ENCODE measurements around the gene NTHL1.

Gene NTHL1

DNA sequence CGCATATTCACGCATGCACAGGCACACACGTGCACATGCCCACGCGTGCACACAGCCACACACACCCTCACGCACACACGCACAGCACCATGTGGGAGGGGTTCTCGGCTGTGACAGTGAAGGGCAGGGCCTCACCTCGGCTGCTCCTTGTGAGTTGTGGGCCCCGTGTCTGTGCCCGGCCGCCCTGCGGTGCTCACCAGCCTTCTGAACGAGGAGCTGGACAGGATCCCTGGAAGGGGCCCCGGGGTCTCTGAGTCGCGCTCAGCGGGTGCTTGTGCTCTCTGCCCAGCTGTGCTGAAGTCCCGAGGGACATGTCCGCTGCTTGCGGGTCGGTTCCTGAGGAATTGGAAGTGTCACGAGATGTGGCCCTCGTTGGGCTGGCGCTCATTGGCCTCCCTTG, 16.2 kb upstream of the NTHL1 start:
- no peak for DNase-seq (ENCODE audit: low read depth in 2 of 2)

DNA sequence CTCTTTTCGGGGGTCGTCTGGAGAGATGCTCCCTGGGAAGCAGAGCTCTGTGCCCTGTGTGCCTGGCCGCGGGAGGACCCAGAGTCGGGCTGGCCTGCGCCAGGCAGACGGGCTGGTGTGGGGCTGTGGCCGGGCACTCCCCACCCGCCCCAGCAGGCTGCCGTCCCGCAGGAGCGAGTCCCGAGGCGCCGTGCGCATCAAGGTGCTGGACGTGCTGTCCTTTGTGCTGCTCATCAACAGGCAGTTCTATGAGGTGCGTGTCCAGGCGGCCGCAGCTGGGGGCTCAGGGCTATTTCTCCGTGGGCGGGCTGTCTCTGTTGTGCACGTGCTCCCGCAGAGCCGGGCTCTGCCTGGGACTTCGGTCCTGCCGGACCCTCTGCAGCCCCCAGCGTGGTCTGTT, 15.2 kb upstream of the NTHL1 start:
- no peak for DNase-seq (ENCODE audit: low read depth in 2 of 2)

DNA sequence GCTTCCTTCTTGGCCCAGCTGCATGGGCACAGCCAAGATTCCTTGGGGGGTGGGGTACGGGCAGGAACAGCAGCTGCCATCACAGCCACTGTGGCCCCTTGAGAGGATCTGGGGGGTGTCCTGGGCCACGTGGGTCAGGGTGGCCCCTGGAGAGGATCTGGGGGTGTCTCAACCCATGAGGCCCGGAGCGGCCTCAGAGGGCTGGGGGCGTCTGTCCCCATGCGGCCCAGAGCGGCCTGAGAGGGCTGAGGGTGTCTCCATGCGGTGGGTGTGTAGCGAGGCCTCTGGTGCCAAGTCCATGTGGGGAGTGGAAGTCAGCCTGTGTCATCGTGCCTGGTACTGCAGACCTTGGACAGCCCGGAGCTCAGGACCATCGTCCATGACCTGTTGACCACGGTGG, 13.9 kb upstream of the NTHL1 start:
- DNase-seq (ENCODE audit: low read depth in 2 of 2) = no peak

DNA sequence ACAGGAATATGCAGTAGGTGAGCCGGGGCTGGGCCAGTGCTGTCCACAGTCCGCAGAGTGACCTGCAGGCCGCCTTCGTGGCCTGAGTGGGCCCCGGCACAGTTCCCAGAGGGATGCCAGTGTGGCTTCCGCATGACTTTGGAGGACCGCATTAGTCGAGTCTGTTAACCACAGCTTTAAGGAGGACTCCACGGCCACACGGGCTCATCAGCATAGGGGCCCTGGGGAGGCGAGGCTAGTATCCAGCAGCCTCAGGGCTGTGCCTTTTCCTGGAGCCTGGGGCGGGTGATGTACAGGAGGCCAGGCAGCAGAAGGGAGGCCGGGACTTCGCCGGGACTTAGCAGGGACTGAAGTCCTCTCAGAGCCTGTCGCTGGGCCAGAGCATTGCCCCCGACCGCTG, 13.4 kb upstream of the NTHL1 start:
- no peak for DNase-seq (ENCODE audit: low read depth in 2 of 2)

DNA sequence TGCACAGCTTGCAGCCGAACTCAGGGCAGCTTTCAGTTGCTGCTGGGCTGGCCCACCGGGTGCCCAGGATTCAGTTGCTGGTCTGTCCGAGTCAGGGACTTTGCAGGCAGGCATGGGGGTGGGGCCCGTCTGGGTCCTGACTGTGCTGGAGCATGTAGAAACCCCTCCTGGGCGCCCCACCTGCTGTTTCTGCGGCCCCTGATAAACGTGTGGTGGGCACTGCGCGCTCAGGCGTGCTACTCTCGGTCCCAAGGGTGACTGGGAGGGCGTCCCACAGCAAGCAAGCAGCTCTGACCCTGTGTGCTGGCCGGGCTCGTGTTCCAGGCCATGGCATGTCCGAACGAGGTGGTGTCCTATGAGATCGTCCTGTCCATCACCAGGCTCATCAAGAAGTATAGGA, 12.7 kb upstream of the NTHL1 start:
- no peak for DNase-seq (ENCODE audit: low read depth in 2 of 2)

DNA sequence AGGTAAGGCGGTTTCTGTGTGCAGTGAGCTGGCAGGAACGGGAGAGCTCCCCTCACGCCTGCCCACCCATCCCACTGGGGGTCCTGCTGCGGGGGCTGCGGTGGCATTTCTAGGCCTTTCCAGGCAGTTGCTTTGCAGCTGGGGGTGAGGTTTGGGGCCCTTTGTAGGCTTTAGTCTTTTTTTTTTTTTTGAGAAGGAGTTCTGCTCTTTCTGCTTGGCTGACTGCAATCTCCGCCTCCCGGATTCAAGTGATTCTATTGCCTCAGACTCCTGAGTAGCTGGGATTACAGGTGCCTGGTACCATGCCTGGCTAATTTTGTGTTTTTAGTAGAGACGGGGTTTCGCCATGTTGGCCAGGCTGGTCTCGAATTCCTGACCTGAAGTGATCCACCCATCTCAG, 11.2 kb upstream of the NTHL1 start:
- DNase-seq (ENCODE audit: low read depth in 2 of 2) = no peak

DNA sequence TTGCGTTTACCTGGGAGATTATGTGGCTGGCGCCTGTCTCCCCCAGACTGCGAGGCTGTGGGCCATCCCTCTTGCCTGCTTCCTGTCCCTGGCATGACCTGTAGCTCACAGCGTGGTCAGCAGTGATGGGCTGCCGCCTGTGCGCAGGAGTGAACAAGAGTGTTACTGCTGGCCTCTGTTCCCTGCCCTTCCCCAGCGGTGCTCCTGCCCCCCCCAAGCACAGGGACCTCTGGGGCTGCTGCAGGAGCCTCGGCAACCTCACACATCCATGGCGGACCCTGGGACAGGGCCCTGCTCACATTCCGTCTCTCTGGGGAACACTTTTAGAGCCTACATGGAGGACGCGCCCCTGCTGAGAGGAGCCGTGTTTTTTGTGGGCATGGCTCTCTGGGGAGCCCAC, 10.8 kb upstream of the NTHL1 start:
- no peak for DNase-seq (ENCODE audit: low read depth in 2 of 2)

DNA sequence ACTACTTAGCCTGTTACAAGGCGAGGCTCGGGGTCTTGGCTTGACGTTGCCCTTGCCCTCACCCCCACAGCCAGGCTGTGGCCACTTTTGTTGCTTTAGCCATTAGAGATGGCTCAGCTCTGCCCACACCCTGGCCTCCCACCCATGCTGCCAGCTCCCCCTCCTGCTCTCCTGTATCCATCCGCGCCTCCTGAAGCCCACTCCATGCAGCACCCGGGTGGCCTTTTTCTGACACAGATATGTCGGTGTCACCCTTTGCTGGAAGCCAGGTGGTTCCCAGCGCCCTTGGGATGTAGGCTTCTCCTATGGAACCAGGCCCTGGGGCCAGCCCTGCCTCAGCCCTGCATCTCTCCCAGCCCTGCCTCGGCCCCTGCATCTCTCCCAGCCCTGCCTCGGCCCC, 9.8 kb upstream of the NTHL1 start:
- no peak for DNase-seq (ENCODE audit: low read depth in 2 of 2)

DNA sequence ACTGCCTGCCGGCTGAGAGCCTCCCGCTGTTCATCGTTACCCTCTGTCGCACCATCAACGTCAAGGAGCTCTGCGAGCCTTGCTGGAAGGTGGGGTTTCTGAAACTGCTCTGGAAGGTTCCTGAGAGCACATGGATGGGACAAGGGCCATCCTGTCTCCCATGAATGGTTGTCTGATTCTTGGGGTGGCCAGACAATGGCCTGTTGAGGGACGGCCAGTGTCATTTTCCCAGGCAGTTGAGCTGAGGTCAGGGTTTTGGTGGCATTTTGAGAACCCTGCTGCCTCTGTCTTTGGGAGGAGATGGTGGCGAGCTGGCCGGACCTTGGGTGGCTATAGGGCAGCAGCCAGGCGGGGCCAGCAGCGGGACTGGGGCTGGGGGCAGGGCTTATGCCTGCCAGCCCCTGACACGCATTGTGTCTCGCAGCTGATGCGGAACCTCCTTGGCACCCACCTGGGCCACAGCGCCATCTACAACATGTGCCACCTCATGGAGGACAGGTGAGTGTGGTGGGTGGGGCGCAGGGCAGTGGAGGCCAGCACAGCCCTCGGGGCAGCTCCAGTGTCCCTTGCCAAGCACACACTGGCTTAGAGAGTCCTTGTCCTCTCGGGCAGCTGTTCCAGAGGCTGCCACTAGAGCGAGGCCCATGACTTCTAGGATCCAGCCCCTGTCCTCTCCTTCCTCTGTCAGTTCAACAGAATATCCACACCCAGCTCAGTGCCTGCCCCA, 9.2 kb upstream of the NTHL1 start:
- DNase-seq (ENCODE audit: low read depth in 2 of 2) = no peak

DNA sequence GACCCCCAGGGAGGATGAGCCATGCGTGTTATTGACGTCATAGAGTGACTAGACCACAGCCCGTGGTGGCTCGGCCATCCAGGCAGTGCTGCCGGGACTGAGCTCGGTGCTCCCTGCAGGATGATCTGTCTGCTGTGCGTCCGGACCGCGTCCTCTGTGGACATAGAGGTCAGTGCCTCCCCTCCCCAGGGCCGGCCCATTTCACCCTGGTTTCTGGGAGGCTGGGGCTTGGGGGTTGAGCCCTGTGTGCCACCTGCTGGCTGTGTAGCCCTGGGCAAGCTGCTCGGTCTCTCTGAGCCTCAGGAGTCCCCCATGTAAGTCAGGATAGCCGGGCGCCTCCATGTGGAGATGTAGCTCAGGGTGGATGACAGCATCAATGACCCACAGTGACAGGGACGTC, 8.4 kb upstream of the NTHL1 start:
- no peak for DNase-seq (ENCODE audit: low read depth in 2 of 2)

DNA sequence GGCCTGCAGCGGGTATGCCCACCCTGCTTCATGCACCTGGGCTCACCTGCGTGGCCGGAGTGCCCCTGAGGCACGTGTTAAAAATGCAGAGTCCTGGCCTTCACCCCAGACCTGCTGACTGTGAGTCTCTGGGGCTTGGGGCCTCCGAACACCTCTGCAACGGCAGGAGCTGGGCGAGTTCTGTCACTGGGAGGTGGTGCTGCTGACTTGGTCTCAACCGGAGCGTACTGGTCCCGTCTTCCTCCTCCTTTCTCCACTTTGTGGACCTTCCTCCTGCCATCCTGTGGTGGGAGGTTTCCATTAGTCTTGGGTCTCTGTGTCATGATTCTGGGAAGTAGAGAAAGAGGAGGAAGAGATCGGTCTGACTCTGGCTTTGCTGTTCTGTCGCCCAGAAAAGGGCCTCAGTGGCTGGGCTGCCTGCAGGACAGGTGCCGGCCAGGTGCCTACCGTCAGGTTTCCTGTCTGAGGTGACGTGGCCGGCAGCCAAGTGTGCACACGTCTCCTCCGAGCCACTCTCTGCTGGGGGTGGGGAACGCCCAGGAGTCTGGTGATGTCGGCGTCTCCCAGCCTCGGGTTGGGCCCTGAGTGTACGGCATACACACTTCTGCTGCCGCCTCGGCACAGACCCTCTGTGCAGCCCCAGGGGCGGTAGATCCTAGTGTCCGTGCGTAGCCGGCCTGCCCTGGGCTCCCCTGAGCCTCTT, 7.1 kb upstream of the NTHL1 start:
- DNase-seq (ENCODE audit: low read depth in 2 of 2) = no peak

DNA sequence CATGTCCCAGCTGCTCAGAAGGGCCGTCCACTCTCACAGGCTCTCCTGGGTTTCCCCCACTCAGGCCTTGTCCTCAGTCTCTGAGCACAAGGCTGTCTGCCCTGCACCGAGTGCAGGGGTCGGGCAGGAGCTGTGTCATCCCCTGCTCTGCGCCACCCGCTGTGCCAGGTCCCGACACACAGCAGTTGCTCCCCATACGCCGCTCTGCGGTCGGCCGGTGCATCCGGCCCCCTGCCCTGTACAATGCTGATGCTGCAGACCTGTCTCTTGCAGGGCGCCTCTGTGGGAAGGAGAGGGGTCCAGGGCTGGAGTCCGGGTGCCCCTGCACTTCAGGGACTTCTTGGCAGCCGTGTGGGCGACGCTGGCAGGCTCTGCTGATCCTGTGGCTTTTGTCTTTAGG, 6.3 kb upstream of the NTHL1 start:
- DNase-seq (ENCODE audit: low read depth in 2 of 2) = no peak

DNA sequence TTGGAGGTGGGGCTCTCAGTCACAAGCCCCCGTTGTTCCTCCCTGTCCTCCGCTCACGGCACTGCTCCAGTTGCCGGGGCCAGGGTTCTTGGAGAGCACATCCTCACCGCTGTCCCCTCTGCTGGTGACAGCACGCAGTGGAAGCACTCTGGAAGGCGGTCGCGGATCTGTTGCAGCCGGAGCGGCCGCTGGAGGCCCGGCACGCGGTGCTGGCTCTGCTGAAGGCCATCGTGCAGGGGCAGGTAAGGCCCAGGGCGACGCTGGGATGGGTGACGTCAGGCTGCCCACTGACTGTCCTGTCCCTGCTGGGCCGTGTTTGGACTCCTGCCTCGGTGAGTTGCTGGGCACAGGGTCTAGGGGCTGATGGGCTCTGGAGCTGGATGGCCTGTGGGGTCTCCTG, 5.6 kb upstream of the NTHL1 start:
- no peak for DNase-seq (ENCODE audit: low read depth in 2 of 2)

DNA sequence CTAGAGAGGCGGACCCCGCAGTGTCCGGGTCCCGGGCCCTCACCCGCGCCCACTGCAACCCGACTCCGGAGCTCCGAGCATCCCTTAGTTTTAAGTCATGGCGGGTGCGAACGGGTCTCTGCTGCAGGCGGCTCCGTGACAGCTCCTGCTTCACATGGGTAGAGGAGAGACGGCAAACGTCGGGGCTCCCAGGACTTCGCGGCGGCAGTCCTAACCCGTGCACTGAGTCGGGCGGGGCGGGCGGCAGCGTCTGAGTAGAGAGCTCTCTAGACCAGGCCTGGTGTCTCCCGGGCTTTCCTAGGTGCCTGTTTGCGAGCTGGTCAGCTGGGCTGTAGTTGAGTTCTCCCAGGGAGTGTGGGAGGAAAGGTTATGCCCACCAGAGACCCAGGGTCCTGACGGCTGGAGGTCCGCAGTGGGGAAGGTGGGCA, 496 bp upstream of the NTHL1 start:
- DNase-seq (ENCODE audit: low read depth in 2 of 2) = no peak

DNA sequence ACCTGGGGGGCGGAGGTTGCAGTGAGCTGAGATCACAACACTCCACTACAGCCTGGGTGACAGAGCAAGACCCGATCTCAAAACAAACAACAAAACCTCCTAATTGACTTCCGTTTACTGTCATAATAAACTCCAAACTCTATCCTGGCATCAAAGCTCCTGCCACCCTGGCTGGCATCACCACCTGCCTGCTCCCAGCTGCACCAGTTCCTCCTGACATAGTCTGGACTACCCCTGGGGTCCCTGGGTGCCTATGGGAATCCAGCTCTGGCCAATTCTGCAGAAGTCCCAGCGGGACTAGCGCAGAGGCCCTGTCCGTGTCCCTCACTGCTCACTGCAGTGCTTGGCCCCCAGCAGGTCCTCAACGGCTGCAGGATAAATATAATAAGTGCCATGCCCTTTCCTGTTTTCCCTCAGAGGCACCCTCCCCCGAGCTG, 723 bp downstream of the NTHL1 start:
- DNase-seq (ENCODE audit: low read depth in 2 of 2) = no peak

DNA sequence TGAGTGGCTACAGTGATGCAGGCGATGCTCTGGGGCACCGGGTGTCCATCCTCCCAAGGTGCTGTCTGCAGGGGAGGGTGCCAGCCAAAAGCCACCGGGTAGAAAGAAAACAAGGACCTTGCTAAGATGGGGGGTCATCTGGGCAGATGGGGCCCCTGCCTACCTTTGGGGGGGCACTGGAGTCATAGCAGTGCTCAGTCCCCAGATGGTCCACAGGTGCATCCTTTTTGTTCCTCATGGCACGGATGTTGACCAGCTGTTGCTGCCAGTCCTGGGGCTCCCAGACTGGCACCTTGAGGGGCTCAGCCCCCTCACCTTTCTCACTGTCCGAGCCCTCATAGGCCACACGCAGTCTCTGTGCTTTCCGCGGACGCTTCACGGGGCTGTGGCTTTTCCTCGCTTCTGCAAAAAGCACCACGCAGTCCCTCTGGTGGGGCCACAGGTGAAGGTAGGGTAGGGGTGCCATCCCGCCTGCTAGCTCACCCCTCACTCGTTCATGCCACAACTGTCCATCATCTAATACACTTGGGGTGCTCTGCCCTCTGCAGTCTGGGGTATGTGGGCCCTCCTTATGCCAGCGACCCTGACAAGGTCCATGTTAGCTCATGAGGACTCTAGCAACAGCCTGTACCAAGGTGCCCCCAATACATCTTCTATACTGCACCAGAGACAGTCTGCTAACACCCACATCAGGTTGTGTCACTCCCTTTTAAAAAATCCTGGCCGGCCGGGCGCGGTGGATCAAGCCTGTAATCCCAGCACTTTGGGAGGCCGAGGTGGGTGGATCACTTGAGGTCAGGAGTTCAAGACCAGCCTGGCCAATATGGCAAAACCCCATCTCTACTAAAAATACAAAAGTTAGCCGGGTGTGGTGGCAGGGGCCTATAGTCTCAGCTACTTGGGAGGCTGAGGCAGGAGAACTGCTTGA, 1.4 kb downstream of the NTHL1 start:
- no peak for DNase-seq (ENCODE audit: low read depth in 2 of 2)

DNA sequence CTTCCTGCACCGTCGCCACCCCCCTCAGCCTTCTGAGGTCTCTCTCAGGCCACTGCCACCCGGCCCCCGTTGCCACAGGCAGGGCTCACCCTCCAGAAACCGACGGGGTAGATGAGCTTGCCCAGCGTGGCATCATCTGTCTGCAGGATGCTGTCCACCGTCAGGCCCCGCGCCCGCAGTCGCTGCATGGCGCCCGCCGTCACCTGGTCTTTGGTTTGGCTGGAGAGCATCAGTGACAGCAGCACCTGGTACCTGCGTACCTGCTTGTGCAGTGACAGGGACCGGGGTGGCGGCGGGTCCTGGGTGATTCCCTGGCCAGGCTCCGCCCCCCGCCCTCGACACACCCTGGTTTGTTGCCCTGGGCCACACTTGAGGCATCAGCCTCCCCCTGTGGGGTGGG, 3.1 kb downstream of the NTHL1 start:
- DNase-seq (ENCODE audit: low read depth in 2 of 2) = no peak

DNA sequence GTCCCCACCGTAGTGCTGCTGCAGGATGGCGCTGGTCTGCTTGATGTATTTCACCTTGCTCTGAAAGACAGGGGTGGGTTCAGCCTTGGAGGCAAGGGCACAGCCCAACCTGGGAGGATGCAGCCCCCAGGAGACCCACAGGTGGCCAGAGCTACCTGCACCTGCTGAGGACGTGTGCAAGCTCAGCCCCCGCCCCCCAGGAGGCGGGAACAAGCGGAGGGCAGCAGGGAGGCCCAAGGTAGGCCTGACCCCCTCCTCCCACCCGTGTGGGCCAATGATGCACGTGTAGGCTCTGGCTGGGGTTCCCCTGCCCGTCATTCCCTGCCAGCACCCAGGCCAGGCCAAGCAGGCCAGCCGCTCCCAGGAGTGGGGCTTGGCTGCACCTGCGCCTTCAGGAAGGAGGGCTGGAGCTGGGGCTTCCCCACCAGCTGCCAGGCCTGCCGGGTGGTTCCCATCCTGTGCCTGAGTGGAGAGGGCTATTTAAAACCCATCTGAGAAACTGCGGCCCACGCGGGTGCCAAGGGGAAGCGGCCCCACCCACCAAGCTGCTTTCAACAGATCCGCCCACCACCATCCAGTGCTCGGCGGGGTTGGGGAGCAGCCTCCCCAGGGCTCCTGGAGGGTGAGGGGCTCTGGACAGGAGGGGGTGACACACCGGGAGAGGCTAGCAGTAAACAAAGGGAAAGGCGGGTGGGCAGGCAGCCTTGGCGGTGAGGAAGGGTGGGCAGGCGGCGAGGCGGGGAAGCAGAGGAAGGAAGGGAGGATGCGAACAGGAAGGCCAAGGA, 3.8 kb downstream of the NTHL1 start:
- no peak for DNase-seq (ENCODE audit: low read depth in 2 of 2)

DNA sequence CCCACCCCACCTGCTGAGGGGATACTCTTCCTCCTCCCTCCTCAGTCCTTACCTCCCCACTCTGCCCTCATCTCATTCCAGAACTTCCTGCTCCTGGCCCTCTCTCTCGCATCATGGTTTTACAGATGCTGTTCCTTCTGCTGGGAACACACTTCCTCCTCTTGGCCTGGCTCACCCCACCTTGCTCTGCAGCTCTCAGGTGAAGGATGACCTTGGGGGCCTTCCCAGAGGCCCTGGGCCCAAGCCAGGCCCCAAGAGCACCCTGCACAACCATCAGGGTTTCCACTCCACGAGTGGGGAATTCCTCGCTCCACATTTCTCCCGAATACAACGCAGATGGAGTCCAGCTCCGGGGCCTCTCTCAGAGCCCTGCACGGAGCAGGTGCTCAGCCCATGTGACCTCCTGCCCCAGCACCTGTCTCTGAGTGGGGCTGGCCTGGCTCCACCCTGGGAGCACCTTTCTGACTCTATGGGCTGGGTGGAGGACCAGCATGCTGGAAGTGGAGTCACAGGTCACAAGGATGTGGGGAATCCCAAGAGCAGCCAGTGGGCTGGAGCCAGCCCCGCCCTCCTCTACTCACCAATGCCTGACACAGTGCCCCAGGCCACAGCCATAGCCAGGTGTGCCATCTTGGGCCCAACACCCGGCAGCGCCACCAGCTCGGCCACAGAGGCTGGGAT, 4.5 kb downstream of the NTHL1 start:
- no peak for DNase-seq (ENCODE audit: low read depth in 2 of 2)

DNA sequence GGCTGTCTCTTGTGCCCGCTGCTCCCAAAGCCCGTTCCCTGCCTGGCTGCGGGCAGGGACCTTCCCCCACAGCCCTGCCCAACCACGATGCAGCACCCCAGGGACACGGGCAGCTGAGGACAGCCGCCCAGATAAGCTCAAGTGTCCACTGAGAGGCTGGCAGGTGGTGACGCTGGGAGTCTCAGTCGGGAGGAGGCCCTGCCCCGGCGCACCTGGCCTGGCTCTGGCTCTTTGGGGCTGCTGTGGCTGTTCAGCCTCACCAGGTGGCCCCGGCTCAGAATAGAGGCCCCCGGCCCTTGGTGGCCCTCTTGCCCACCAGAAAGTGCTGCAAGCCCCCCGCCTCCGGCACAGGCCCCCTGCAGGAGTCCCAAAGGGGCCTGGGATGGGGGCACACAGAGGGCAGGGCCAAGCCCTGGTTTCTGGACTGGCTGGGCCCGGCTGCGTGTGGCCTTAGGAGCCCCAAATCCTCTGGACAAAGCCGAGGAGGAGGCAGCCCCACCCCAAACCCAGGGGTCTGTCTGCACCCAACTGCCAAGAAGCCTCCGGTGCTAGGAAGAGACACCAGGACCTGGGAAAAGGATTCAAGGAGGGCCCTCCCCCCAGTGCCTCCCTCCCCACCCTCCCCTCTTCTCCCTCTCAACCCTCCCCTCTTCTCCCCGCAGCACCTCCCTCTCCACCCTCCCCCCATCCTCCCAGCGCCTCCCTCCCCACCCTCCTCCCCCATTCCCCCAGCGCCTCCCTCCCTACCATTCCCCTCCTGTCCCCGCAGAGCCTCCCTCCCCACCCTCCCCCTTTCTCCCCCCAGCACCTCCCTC, 5.3 kb downstream of the NTHL1 start:
- DNase-seq (ENCODE audit: low read depth in 2 of 2) = no peak

Data from stimulated activated CD8-positive, alpha-beta memory T cell treated with anti-CD3 and anti-CD28 coated beads, Interleukin-2, amount 100 ng/mL, for 48 hours (primary cell).